Activated naive CD4-positive, alpha-beta T cell treated with anti-CD3 and anti-CD28 coated beads, Interleukin-2, amount 10 ng/mL, durations not matched to agents 7 days and 5 days (primary cell): Measurements from ENCODE around the gene SNAP47.

Experiments used
- CTCF ChIA-PET: fragments of 350-600 bp; sonication (Branson Sonifier 250); formaldehyde crosslinking; loops from one replicate; lab custom pipeline; 2021; ENCODE audit warnings: antibody characterized with exemption; lab: Charles Lee
- DNase-seq: peaks from one replicate; pipeline ENCODE4 v3.0.0-alpha.2; 2020
- H3K27ac Mint-ChIP-seq: one replicate; pipeline ENCODE4 v1.8.0; 2021; ENCODE audit warnings: mild to moderate bottlenecking, moderate library complexity, mixed read lengths
- H3K27me3 Mint-ChIP-seq: one replicate; pipeline ENCODE4 v1.8.0; 2021; ENCODE audit warnings: mild to moderate bottlenecking, mixed read lengths
- H3K36me3 Mint-ChIP-seq: one replicate; pipeline ENCODE4 v1.8.0; 2021; ENCODE audit warnings: mixed read lengths
- H3K4me1 Mint-ChIP-seq: one replicate; pipeline ENCODE4 v1.8.0; 2021; ENCODE audit warnings: mixed read lengths
- H3K4me3 Mint-ChIP-seq: one replicate; pipeline ENCODE4 v1.8.0; 2021; ENCODE audit warnings: mild to moderate bottlenecking, moderate library complexity, mixed read lengths
- H3K9me3 Mint-ChIP-seq: one replicate; pipeline ENCODE4 v1.8.0; 2021; ENCODE audit warnings: mixed read lengths

The SNAP47 gene

DNA sequence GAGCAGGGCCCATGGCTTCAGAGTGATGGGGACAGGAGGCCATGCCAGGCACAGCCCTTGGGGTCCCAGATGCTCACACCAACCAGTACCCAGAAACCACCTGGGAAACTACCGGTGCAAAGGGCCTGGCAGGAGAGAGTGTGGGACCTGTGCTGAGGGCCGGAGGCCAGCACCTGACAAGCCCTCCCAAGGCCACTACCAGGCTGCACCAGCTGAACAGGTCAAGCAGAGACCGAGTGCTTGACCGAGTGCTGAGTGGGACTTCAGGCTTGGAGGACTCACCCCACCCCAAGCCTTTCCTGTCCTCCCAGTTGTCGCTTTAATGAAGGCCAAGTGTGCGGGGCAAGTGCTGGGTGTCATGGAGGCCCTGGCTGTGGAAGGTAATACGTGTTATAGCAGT is 36.5 kb downstream of the SNAP47 start:
- DNase-seq, result no peak
- H3K27me3 Mint-ChIP-seq, result no peaks in the 10 kb centered on the region
- CTCF ChIA-PET, result no interaction called here
- H3K36me3 Mint-ChIP-seq, result peaks cover 35% of the 10 kb centered on the region
- H3K9me3 Mint-ChIP-seq, result no peaks in the 10 kb centered on the region
- no peak overlapping the region for H3K27ac Mint-ChIP-seq
- no peak overlapping the region for H3K4me3 Mint-ChIP-seq
- peaks cover 57% of the 10 kb centered on the region for H3K4me1 Mint-ChIP-seq

DNA sequence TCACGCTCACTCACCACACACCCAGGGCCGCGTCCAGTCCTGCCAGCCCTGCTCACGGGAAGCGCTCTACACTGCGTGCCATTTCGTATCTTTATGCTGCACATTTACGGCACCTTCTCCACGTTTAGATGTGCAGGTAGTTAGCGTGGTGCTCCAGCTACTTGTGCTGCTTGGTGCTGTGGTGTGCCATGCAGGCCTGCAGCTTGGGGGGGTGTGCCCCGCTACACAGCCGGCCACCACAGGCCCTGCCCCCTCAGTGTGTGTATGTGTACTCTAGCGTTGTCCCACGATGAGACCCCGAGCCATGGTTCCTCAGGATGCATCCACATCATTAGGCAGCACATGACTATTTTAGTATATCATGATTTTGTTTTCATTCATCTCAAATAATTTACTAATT is 38.3 kb downstream of the SNAP47 start:
- H3K36me3 Mint-ChIP-seq, result peaks cover 23% of the 10 kb centered on the region
- H3K27me3 Mint-ChIP-seq, result no peaks in the 10 kb centered on the region
- H3K27ac Mint-ChIP-seq, result peak overlapping the region; percentile 92
- H3K9me3 Mint-ChIP-seq, result no peaks in the 10 kb centered on the region
- H3K4me3 Mint-ChIP-seq, result no peak overlapping the region
- no peak for DNase-seq
- peaks cover 40% of the 10 kb centered on the region for H3K4me1 Mint-ChIP-seq
- CTCF ChIA-PET, result interaction anchor here (1.6 kb wide), 1 partner anchor 11 kb away, joined by 8 read pairs; no protein-coding TSS in a partner anchor

DNA sequence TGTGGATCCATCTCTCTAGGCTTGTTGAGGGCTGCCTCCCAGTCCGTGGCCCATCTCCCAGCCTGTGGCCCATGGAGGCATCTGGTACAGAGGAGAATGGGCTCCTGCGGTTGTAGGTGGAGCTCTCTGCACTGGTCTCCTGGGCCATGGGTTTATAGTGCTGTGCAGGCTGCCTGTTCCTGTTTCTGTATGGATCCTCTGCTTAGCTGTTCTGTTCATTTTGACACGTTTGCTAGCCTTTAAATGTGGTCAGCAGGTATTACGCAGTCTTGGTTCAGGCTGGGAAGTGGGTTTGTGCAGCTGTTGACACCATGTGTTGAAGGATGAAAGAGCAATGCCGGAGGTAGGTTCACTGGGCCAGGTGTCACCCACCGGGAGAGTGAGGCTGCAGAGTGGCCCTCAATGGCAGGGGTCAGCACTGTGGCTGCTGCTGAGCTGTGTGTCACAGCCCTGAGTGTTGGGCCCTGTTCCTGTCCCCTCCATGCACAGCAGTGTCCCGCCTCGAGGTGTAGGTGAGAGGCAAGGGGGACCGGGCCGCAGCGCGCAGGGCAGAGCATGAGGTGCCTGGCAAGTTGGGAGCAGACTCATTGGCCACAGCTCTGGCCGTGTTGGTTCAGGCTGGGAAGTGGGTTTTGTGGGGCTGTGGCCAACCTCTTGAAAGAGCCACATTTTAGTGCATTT is 39.0 kb downstream of the SNAP47 start:
- no peaks in the 10 kb centered on the region for H3K27me3 Mint-ChIP-seq
- H3K9me3 Mint-ChIP-seq, result no peaks in the 10 kb centered on the region
- peak overlapping the region; percentile 44 for H3K4me3 Mint-ChIP-seq
- peak overlapping the region; percentile 92 for H3K27ac Mint-ChIP-seq
- CTCF ChIA-PET, result interaction anchor here (1.6 kb wide), 1 partner anchor 12 kb away, joined by 8 read pairs; no protein-coding TSS in a partner anchor
- peaks cover 18% of the 10 kb centered on the region for H3K36me3 Mint-ChIP-seq
- DNase-seq, result peak; percentile 65
- peaks cover 40% of the 10 kb centered on the region for H3K4me1 Mint-ChIP-seq

DNA sequence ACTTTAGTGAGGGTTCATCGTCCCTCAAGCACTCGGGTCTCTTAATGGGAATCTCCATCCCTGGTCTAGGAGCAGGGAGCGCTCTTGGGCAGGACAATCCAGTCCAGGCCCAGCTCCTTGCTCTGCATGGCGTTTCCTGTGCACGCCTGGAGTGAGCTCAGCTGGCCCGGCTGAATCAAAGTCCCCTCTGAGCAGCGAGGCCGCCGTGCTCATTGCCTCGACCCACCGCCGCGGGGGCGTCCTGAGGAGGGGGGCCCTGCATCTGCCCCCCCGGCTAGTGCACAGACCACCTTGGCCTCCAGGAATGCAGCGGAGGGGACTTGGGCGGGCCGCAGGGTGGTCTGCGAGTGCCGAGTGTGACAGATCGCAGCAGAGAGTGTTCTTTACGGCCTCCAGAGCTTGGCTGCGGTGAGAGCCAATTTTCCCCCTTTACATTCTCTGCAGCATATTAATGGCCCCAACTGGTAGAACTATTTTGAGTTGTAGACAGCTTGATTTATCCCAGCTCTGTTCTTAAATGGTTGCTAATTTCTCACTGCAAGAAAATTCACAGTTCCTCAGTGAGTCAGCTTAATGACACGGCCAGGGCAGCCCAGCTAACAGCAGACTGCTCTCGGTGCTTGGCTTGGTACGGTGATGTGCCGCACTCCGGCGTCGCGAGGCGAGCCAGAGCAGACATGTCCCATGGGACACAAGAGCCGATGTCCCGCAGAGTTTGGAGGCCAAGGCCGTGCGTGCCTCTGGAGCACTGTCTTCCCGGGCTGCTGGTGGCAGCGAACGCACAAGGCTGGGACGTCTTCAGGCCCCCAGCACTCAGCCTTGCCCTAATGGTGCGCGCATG is 39.8 kb downstream of the SNAP47 start:
- peaks cover 15% of the 10 kb centered on the region for H3K36me3 Mint-ChIP-seq
- H3K4me3 Mint-ChIP-seq, result no peak overlapping the region
- CTCF ChIA-PET, result interaction anchor here (1.6 to 1.7 kb wide), 2 partner anchors 13 kb away, joined by 6 to 8 read pairs; no protein-coding TSS in a partner anchor
- no peaks in the 10 kb centered on the region for H3K9me3 Mint-ChIP-seq
- no peaks in the 10 kb centered on the region for H3K27me3 Mint-ChIP-seq
- peaks cover 44% of the 10 kb centered on the region for H3K4me1 Mint-ChIP-seq
- H3K27ac Mint-ChIP-seq, result peak overlapping the region; percentile 92
- no peak for DNase-seq

DNA sequence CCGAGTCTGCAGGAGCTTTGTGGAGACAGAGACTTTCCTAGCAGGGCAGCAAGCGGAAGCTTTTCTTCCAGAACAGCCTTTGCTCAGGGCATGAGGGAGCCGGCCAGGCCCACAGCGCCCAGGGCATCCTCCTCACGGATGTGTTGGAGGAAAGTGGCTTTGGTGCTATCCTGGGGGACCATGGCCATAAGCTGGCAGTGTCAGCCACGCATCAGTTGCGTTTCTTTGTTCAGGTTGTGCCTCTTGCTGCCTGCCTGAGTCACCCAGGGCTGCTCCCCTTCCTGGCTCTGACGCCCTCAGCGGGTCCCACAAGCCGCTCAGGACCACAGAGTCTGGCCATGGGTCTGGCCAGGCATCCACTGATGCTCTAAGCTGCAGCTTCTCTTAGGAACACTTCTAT is 40.6 kb downstream of the SNAP47 start:
- Mint-ChIP-seq H3K36me3 (peaks cover 13% of the 10 kb centered on the region), H3K4me1 (peaks cover 44% of the 10 kb centered on the region), H3K9me3 (no peaks in the 10 kb centered on the region), H3K4me3 (no peak overlapping the region), H3K27me3 (no peaks in the 10 kb centered on the region), H3K27ac (no peak overlapping the region)
- CTCF ChIA-PET, result interaction anchor here (1.7 kb wide), 1 partner anchor 13 kb away, joined by 6 read pairs; no protein-coding TSS in a partner anchor
- no peak for DNase-seq

DNA sequence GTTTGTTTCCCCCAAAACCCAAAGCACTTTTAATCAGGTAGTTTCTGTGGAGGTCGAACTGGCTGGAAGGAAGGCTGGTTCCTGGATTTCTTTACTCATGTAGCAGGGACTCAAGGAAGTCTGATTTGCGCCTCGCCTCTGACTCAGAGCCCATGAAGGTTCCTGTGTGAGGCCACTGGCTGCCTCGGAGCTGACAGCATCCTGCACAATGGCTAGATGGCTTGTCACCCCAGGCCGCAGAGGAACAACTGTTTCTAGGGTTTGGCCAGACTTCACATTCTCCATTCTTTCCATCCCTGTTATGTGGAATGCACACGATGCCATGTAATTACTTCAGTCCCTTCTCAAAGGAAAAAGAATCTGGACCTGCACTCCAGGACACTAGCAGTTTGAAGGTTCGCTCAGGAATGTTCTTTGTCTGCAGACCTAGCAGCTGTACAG is 41.1 kb downstream of the SNAP47 start:
- H3K4me3 Mint-ChIP-seq, result no peak overlapping the region
- no peaks in the 10 kb centered on the region for H3K27me3 Mint-ChIP-seq
- H3K36me3 Mint-ChIP-seq, result peaks cover 14% of the 10 kb centered on the region
- DNase-seq, result no peak
- H3K27ac Mint-ChIP-seq, result no peak overlapping the region
- CTCF ChIA-PET, result interaction anchor here (1.7 kb wide), 1 partner anchor 14 kb away, joined by 6 read pairs; no protein-coding TSS in a partner anchor
- H3K9me3 Mint-ChIP-seq, result no peaks in the 10 kb centered on the region
- H3K4me1 Mint-ChIP-seq, result peaks cover 44% of the 10 kb centered on the region

DNA sequence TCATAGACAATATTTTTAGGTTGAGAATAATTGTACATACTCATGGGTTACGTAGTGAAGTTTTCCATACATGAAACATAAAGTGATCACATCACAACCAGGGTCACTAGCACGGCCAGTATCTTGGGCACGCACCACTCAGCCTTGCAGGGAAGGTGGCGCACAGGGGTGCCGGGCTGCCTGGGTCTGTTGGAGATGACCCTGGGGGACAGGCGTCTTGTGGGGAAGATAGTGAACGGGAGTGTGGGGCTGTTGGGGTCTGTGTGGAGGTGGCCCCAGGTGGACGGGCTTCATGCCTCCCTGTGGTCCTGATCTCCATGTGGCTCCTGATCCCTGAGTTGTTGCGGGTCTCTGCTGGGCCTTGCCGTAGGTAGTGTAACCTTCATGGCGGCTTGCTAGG is 41.9 kb downstream of the SNAP47 start:
- peaks cover 42% of the 10 kb centered on the region for H3K4me1 Mint-ChIP-seq
- H3K27ac Mint-ChIP-seq, result no peak overlapping the region
- CTCF ChIA-PET, result interaction anchor here (0.7 kb wide), 1 partner anchor 11 kb away, joined by 3 read pairs; no protein-coding TSS in a partner anchor
- H3K27me3 Mint-ChIP-seq, result no peaks in the 10 kb centered on the region
- H3K9me3 Mint-ChIP-seq, result no peaks in the 10 kb centered on the region
- peak; percentile 10 for DNase-seq
- no peak overlapping the region for H3K4me3 Mint-ChIP-seq
- peaks cover 17% of the 10 kb centered on the region for H3K36me3 Mint-ChIP-seq

DNA sequence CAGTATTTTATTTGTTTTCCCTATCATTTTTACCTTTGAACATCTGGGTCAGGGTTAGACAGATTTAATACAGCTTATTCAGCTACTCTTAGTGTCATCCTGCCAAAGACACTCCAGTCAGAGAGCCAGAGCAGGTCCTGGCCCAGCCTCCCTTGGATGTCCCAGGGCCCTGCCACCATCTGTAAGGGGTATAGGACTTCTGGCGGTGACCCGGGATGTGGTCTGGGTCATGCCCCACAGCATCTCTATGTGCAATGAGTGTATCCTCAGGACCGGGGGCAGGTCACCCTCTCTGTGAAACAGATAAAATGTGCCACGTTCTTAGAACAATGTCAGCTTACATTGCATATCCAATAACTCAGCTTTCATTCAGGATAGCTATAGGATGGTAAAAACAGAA is 42.4 kb downstream of the SNAP47 start:
- CTCF ChIA-PET, result no interaction called here
- H3K4me1 Mint-ChIP-seq, result peaks cover 37% of the 10 kb centered on the region
- H3K9me3 Mint-ChIP-seq, result no peaks in the 10 kb centered on the region
- DNase-seq, result no peak
- H3K27me3 Mint-ChIP-seq, result no peaks in the 10 kb centered on the region
- H3K4me3 Mint-ChIP-seq, result no peak overlapping the region
- H3K27ac Mint-ChIP-seq, result no peak overlapping the region
- H3K36me3 Mint-ChIP-seq, result peaks cover 21% of the 10 kb centered on the region

DNA sequence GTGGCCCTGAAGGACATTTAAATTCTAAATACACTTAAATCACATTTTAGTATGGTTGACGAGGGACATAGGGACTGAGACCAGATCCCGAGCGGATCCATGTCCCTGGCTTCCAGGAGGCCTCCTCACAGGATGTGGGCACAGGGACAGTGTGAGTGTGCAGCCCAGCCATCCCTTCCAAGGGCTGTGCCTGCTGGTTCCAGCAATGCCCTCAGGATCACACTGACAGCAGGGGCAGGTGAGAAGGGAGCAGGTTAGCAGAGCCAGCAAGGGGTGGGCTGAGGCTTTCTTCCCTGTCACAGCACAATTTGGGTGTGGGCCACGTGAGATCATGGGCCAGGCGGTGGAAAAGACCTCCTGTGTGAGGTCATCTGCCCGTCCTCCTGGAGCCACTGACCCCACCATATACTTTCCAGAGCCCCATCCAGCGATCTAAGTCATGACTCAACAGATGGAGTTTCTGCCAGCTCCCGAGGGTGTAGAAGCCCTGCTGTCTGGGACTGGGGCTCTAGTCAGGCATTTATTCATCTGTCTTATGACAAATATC is 43.2 kb downstream of the SNAP47 start:
- DNase-seq, result no peak
- Mint-ChIP-seq H3K27me3 (no peaks in the 10 kb centered on the region), H3K4me3 (no peak overlapping the region), H3K36me3 (peaks cover 21% of the 10 kb centered on the region), H3K4me1 (peaks cover 30% of the 10 kb centered on the region), H3K9me3 (no peaks in the 10 kb centered on the region), H3K27ac (no peak overlapping the region)
- CTCF ChIA-PET, result no interaction called here

DNA sequence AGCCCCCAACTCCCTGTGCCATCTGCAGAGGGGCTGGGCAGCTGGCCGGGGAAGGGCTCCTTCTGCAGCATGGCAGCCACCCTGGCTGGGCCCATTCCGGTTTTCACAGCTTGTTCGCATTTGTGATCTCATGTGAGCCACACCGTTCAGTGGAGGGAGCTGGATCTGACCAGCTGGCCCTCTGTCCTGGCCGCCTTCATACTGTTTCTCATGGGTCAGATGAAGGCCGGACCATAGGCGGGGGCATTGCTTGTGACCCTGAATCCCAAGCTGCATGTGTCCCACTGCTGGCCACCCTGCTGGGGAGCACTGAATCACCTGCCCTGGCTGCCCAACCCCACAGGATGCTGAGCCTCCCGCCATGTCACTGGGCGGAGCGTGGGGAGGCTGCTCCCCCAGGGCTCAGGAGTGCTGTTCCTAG is 43.8 kb downstream of the SNAP47 start:
- Mint-ChIP-seq H3K36me3 (peaks cover 18% of the 10 kb centered on the region), H3K4me1 (peaks cover 25% of the 10 kb centered on the region), H3K9me3 (no peaks in the 10 kb centered on the region), H3K4me3 (no peak overlapping the region), H3K27ac (no peak overlapping the region), H3K27me3 (no peaks in the 10 kb centered on the region)
- CTCF ChIA-PET, result interaction anchor here (0.7 kb wide), 1 partner anchor 13 kb away, joined by 3 read pairs; no protein-coding TSS in a partner anchor
- no peak for DNase-seq

DNA sequence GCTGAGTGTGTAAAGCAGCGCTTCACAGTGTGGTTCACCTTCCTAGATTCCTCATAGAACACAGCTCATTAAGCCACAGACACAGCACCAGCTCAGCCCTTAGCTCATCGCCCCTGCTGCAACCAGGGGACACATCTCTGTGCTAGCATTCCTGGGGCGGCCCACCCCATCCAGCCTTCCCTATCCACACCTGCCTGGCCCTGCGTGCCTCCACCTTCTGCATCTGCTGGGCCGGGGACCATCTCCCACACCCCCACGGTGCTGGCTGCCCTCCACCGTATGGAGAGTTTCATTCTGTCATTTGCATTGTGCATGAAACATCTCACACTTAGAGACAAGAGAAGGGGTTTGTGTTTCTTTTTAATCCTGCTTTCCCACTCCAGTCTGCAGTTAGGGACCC is 44.5 kb downstream of the SNAP47 start:
- CTCF ChIA-PET, result interaction anchor here (0.7 kb wide), 1 partner anchor 14 kb away, joined by 3 read pairs; no protein-coding TSS in a partner anchor
- Mint-ChIP-seq H3K27me3 (no peaks in the 10 kb centered on the region), H3K4me3 (no peak overlapping the region), H3K36me3 (peaks cover 14% of the 10 kb centered on the region), H3K9me3 (no peaks in the 10 kb centered on the region), H3K4me1 (peaks cover 18% of the 10 kb centered on the region), H3K27ac (no peak overlapping the region)
- no peak for DNase-seq

DNA sequence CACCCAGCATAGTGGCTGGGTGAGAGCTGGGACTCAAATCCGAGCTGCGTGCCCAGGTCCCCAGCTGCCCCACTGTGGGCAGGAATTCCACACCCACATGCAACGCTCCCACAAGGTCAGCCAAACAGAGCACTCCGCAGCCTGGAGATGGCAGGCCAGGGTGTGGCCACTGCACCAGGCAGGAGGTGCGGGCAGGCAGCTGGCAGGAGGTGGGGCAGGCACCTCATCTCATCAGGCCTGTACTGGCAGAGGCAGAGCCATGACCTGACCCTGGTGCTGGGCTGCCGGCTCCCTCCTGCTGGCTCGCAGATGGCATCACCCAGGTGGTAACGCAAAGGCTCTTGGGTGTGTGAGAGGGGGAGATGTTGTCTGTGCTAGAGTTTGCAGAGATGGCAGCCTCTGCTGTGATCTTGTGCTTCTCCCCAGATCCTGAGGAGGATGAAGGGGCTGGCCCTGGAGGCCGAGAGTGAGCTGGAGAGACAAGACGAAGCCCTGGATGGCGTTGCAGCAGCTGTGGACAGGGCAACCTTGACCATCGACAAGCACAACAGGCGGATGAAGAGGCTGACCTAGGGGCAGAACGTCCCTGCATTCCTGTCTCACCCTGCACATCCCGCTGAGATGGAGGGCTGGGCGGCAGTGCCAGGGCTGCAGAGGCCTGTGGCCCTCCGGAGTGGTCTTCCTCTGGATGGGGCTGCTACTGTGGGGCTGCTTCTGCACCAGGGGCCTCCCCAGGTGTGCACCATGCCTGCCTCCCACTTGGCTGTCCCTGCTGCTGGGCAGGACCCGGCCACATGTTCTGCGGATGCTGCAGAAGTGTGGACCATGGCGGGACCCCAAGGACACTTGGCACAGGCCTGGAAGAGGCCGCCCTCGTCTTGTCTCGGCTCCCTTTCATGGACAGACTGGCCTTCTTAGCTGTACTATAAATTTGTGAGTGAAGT is 45.1 kb downstream of the SNAP47 start:
- Mint-ChIP-seq H3K27me3 (no peaks in the 10 kb centered on the region), H3K4me1 (peaks cover 11% of the 10 kb centered on the region), H3K4me3 (no peak overlapping the region), H3K36me3 (peaks cover 14% of the 10 kb centered on the region), H3K27ac (no peak overlapping the region), H3K9me3 (no peaks in the 10 kb centered on the region)
- CTCF ChIA-PET, result no interaction called here
- DNase-seq, result peak; percentile 8

DNA sequence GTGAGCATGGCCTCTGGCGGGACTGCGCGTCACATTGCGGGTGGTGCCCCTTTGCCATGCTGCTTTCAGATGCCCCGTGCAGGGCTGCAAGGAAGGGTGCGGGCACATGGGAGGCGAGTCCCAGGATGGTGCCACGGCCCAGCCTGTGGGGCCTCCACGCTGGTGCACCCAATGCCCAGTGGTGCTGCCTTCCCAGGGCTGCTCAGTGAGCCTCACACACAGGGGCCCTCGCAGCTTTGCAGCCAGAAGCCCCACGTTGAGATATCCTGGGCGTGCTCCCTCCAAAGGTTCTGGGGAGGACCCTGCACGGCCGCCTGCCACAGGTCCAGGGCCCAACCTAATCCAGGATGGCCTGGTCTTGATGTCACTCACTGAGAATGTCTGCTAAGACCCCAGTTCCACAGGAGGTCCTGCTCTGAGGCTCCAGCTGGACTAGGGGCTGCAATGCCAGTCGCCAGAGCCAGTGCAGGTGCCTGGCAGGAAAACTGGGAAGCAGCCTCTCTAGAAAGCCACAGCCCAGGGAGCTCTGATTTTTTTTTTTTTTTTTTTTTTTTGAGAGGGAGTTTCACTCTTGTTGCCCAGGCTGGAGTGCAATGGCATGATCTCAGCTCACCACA is 46.2 kb downstream of the SNAP47 start:
- CTCF ChIA-PET, result no interaction called here
- Mint-ChIP-seq H3K27me3 (peaks cover 10% of the 10 kb centered on the region), H3K36me3 (peaks cover 9% of the 10 kb centered on the region), H3K27ac (no peak overlapping the region), H3K4me1 (peaks cover 9% of the 10 kb centered on the region), H3K9me3 (no peaks in the 10 kb centered on the region), H3K4me3 (no peak overlapping the region)
- DNase-seq, result no peak
